NCI-H187 (cell line): Measurements from ENCODE around the gene MAGEA8.
"Not testable (repeated sequence)": the region's sequence is repeated elsewhere in the genome, so short reads cannot be mapped to it uniquely, and the experiment has no call there.

Experiments used
- DNase-seq, 2 experiments: peaks; one replicate each; lab custom pipeline; 2025; lab: John Stamatoyannopoulos, UW

The MAGEA8 gene

GRCh38 chrX:149903889-149904748 is 23.1 kb downstream of the MAGEA8 start:
- DNase-seq = no peak

GRCh38 chrX:149908308-149908707 is 27.3 kb downstream of the MAGEA8 start:
- DNase-seq = no peak

GRCh38 chrX:149908727-149909126 is 27.7 kb downstream of the MAGEA8 start:
- DNase-seq = no peak

GRCh38 chrX:149909324-149910177 is 28.6 kb downstream of the MAGEA8 start:
- DNase-seq = no peak

GRCh38 chrX:149910178-149910695 is 29.3 kb downstream of the MAGEA8 start:
- peak in 1 of 2 experiments; percentile 11 for DNase-seq

- no peak for DNase-seq
Measured at GRCh38 chrX:149916745-149917392, 35.9 kb downstream of the MAGEA8 start.

GRCh38 chrX:149923836-149924235 is 42.9 kb downstream of the MAGEA8 start:
- not testable (repeated sequence) for DNase-seq

- DNase-seq = not testable (repeated sequence)
Measured at GRCh38 chrX:149924434-149924833, 43.5 kb downstream of the MAGEA8 start.

GRCh38 chrX:149927245-149927963 is 46.4 kb downstream of the MAGEA8 start:
- not testable (repeated sequence) for DNase-seq

- DNase-seq = not testable (repeated sequence)
Measured at GRCh38 chrX:149927964-149928258, 46.9 kb downstream of the MAGEA8 start.

GRCh38 chrX:149928635-149929034 is 47.7 kb downstream of the MAGEA8 start:
- DNase-seq = not testable (repeated sequence)

- not testable (repeated sequence) for DNase-seq
Measured at GRCh38 chrX:149929400-149929799, 48.4 kb downstream of the MAGEA8 start, which contains the start of gene HSFX4. Gene HSFX4 (plus strand): TSS chrX:149929573. CDS start chrX:149929645, 72 bp downstream.

- not testable (repeated sequence) for DNase-seq
Measured at GRCh38 chrX:149931355-149931754, 50.4 kb downstream of the MAGEA8 start.

GRCh38 chrX:149932150-149932549 is 51.2 kb downstream of the MAGEA8 start:
- not testable (repeated sequence) for DNase-seq

- not testable (repeated sequence) for DNase-seq
Measured at GRCh38 chrX:149932970-149933369, 52.0 kb downstream of the MAGEA8 start.

GRCh38 chrX:149933547-149933946 is 52.6 kb downstream of the MAGEA8 start:
- not testable (repeated sequence) for DNase-seq
